Articular chondrocyte of knee joint (primary cell): ENCODE results near the gene MTUS2. TPM values are rescaled to one million over a fixed set of nuclear protein-coding genes. Genes with fewer than 3 reads are reported as not detected.

Experiments
- small RNA-seq: library from RNA; depleted of rRNA; stranded (forward); fragments of <200 nt; gene quantifications from one replicate; pipeline ENCODE3, GENCODE V24; 2012
- total RNA-seq: library from RNA; depleted of rRNA; stranded (reverse); fragments of >200 nt; gene quantifications from 2 replicates; pipeline ENCODE4 v1.2.3, GENCODE V29; 2012

The MTUS2 gene
- total RNA-seq = under 0.01 TPM in 1 of 2 replicates, not detected in the other

DNA sequence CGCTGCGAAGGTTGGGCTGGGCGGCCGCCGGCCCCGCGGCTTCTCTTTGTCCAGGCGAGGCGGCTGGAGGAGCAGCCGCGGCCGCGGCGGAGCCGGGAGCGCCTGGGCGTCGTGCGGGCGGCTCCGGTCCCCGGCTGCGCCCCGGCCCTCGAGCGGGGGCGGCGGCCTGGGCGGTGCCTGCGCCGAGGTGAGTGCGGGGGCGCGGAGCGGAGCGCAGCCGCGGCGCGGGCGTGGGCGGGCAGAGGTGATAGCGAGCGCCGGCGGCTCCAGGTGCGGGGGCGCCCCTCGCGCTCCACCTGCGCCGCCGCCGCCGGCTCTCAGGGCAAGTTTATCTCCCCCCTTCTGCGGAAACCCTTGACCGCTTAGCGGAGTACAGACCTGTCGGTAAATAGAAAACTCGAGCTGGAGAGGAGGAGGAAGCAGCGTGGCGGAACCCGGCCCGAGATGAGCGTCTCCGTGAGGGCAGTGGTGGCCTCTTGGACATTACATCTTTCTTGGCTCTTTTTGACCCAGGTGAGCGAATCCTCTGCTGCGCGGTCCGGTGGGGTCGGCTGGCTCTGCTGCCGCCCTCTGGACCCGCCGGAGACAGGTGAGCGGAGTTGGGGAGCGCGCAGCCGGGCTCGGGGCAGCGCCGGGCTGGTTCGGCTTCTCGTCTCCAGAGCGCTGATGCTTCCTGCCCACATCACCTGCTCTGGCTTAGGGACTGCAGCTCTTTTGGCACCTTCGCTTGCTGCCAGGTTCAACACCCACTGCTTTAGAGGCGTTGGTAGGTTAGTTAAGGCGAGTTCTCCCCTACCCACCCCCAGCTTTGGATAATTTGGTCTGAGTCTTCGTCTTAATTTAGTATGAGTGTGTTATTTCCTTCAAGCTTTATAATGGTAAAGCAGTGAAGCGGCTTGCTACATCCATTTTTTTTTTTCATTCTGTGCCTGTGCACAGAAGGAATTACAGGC, at the start of gene MTUS2:
MTUS2 (plus strand) TSS at position 241 of the 953 bp plus-strand sequence.

Small RNAs within 50 kb of the gene (small RNA-seq; reads per million reads assigned to genes)
- gene AL359741.1 = not detected

Other genes with a start within 250 kb of the MTUS2 start
- gene POMP, start 161.2 kb upstream of the MTUS2 start, total RNA-seq = 107 and 112 TPM in 2 replicates
- 2.1 and 4.9 TPM in 2 replicates for gene SLC46A3, start 101.4 kb upstream of the MTUS2 start, total RNA-seq